GM10266 (cell line): ENCODE data around the gene B3GALT6.

Experiments used
- DNase-seq: peaks from one replicate; pipeline ENCODE4 v3.0.0; 2012; ENCODE audit errors: extremely low spot score
- TF ChIP-seq, protein P1 (sequence below): IDR thresholded peaks from 2 replicates; pipeline ENCODE4 v1.5.1; 2012; ENCODE audit warnings: mild to moderate bottlenecking, low read depth; ENCODE audit not compliant: control insufficient read depth, insufficient read depth; ENCODE audit errors: missing control alignments

Gene B3GALT6

DNA sequence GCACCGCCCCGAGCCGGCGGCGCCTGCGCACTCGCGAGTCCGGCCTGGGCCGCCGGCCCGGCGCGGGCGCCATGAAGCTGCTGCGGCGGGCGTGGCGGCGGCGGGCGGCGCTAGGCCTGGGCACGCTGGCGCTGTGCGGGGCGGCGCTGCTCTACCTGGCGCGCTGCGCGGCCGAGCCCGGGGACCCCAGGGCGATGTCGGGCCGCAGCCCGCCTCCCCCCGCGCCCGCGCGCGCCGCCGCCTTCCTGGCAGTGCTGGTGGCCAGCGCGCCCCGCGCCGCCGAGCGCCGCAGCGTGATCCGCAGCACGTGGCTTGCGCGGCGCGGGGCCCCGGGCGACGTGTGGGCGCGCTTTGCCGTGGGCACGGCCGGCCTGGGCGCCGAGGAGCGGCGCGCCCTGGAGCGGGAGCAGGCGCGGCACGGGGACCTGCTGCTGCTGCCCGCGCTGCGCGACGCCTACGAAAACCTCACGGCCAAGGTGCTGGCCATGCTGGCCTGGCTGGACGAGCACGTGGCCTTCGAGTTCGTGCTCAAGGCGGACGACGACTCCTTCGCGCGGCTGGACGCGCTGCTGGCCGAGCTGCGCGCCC, at the start of gene B3GALT6:
Gene B3GALT6, plus strand, starts transcription at position 30 of the 588 bp plus-strand sequence. Its CDS starts 42 bp downstream, at position 72.
- TF ChIP-seq, protein P1, sequence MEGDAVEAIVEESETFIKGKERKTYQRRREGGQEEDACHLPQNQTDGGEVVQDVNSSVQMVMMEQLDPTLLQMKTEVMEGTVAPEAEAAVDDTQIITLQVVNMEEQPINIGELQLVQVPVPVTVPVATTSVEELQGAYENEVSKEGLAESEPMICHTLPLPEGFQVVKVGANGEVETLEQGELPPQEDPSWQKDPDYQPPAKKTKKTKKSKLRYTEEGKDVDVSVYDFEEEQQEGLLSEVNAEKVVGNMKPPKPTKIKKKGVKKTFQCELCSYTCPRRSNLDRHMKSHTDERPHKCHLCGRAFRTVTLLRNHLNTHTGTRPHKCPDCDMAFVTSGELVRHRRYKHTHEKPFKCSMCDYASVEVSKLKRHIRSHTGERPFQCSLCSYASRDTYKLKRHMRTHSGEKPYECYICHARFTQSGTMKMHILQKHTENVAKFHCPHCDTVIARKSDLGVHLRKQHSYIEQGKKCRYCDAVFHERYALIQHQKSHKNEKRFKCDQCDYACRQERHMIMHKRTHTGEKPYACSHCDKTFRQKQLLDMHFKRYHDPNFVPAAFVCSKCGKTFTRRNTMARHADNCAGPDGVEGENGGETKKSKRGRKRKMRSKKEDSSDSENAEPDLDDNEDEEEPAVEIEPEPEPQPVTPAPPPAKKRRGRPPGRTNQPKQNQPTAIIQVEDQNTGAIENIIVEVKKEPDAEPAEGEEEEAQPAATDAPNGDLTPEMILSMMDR: no peak
- DNase-seq: no peak

DNA sequence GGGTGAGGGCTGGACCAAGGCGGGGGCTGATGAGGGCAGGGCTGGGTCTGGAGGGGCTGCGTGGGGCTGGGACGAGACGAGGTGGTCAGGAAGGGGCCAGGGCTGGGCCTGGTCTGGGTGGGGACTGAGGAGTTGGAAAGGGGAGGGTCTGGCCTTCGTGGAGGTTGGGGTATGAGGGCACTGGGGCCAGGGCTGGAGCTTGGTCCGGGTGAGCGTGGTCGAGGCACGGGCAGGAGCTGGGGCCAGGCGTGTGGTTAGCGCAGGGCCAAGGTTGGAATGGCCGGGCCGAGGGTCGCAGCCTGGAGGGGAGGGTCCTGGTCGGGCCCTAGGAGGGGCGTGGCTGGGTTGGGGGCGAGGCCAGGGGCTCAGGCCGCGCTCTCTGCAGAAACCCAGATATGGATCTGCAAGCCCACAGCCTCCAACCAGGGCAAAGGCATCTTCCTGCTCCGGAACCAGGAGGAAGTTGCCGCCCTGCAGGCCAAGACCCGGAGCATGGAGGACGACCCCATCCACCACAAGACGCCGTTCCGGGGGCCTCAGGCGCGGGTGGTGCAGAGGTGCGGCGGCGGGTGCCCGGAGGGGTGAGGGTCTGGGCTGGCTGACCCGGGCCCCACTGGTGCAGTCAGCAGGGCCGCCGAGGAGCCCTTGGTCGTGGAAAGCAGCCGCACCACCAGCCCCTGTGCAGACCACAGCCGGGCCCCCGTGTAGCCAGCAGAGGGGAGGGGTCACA, 49.4 kb upstream of the B3GALT6 start:
- TF ChIP-seq, protein P1: no peak
- DNase-seq: no peak

DNA sequence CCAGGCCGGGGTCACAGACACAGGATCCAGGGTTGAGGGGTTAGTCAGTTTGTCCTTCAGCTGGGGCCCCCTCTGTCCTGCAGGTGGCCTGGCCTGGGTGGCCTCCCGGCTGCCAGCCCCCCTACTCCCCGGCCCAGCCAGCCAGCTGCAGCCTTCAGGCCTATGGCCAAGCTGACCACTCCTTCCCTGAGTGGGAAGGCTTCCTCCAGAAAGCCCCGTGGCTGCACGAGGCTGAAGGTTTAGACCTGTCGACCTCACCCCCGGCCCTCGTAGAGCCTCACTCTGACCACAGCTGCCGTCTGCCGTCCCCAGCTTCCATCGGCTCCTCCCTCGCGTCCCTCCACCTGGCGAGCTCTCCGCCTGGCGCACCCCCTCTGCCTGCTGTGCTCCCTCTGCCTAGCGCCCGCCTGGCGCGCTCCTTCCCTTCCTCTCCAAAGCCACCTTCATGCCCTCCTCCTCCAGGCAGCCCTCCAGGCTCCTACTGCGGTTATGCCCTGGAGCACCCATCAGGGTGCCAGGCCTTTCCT, 48.8 kb upstream of the B3GALT6 start:
- no peak for DNase-seq
- TF ChIP-seq, protein P1: no peak

DNA sequence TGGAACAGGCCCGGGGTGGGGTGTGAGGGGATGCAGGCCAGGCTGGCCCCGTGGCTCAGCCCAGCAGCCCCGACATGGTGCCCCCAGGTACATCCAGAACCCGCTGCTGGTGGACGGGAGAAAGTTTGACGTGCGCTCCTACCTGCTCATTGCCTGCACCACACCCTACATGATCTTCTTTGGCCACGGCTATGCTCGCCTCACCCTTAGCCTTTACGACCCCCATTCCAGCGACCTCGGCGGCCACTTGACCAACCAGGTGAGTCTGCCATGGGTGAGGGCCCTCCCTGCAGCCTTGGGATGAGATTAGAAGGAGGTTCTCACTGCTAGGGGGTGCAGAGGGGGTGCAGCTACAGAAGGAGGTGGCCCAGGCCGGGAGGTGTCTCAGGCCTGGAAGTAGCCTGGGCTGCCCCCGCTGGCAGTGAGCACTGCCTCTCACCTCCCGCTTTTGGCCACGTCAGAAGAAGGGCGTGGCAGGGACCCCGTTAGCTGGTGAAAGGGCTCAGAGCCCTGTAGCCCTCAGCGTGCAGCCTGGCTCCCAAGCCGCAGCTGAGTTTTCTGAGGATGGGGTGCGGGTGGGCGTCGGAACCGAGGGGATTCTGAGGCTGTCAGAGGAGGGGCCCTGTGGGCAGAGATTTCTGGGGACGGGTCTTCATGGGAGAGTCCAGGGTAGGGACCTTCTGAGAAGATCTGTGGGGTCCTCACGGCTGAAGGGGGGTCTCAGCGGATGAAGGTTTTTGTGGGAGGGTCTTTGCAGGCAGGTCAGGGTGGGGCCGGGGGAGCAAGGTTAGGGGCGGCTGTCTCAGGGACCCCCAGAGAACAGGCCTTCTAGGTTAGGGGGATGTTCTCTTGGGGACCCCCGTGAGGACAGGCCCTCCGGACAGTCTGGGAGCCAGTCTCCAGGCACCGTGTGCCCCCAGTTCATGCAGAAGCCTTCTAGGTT, 47.9 kb upstream of the B3GALT6 start:
- no peak for DNase-seq
- TF ChIP-seq, protein P1: no peak

DNA sequence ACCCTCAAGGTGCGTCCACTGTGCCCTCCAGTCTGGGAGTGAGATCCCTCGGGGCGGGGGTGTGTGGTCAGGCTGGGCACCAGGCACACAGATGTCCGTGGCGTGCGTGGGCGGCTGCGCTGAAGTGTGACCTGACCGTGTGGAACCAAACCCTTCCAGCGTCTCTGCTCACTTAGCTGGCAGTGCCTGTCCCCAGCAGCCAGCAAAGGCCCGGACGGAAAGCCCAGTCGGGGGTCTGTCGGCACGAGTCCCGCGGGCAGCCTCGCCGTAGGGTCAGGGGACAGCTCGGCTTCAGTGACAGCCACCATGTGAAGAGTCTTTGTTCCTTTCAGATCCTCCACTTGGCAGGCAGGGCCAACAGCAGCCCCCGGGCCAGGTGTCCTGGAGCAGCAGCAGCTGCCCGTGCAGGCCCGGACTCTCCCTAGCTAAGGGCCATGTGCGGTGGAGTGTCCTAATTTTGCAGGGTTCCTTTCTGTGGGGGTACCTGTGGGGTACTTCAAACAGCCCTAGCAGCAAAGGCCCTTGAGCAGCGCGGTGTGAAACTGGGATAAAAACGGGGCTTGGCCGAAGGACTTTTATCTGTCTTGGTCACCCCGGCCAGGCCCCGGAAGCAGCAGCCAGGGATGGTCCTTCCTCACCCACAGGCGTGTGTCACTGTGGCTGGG, 46.8 kb upstream of the B3GALT6 start:
- TF ChIP-seq, protein P1: no peak
- no peak for DNase-seq

DNA sequence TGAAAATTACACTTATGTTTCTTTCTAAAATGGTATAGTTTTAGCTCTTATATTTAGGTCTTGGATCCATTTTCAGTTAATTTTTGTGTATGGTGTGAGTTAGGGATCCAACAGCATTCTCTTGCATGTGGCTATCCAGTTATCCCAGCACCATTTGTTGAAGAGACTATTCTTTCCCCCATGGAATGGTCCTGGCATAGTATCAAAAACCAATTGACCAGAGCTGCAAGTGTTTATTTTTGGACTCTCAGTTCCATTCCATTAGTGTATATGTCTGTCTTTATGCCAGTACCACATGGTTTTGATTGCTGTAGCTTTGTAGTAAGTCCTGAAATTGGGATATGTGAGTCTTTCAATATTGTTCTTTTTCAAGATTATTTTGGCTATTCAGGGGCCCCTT, 44.1 kb upstream of the B3GALT6 start:
- no peak for DNase-seq
- TF ChIP-seq, protein P1: no peak
